Measurements from ENCODE around the gene NTM.

The NTM gene

GRCh38 chr11:132206993-132207392, 836.6 kb downstream of the NTM start:
- Histone ChIP-seq H3K79me2 (peaks cover 6% of the 10 kb centered on the region), H3K27ac (no peak overlapping the region), H3K36me3 (ENCODE audit: control insufficient read depth, insufficient read depth, low read length) (no peaks in the 10 kb centered on the region), H3K4me3 (ENCODE audit: low read depth, low read length) (no peak overlapping the region), H3K9ac (no peak overlapping the region), H3K4me1 (no peaks in the 10 kb centered on the region), H3K27me3 (ENCODE audit: control insufficient read depth, insufficient read depth, low read length) (no peaks in the 10 kb centered on the region), H2AFZ (no peak overlapping the region), H3K4me2 (ENCODE audit: low read length) (no peak overlapping the region), H3K9me3 (ENCODE audit: control insufficient read depth, low read length) (no peaks in the 10 kb centered on the region)
- TF ChIP-seq CTCF (IDR thresholded peaks at IDR 0.05) = no peak

DNA sequence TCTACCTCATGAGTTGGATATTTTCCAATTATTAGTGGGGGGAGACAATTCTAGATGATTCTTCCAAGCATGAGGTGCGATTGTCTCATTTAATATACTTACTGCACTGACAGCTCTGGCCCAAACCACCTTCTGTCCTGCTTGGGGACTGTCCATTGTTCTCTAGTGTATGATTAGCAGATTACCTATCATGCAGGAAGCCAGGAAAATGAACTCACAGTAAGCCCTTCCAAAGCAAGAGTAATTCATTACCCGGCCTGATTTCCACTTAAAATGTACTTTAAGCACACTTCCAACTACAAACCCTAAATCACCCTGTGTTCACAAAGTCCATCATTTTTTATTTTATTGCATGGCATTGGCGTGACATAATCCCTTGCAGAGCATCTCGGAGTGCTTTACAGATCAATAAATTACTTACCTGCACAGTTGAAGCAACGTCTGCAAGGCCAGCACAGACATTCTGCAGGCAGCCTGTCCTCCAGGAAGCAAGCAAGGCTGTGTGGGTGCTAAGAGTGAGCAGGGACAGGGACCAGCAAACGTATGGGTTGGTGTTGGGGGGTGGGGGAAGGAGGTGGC, 838.2 kb downstream of the NTM start:
- H2AFZ ChIP-seq = no peak overlapping the region
- H3K4me3 ChIP-seq (ENCODE audit: low read depth, low read length) = no peak overlapping the region
- H3K27ac ChIP-seq = no peak overlapping the region
- H3K79me2 ChIP-seq = peaks cover 6% of the 10 kb centered on the region
- no peak overlapping the region for H3K4me2 ChIP-seq (ENCODE audit: low read length)
- no peaks in the 10 kb centered on the region for H3K9me3 ChIP-seq (ENCODE audit: control insufficient read depth, low read length)
- TF ChIP-seq CTCF (IDR thresholded peaks at IDR 0.05) = no peak
- no peaks in the 10 kb centered on the region for H3K27me3 ChIP-seq (ENCODE audit: control insufficient read depth, insufficient read depth, low read length)
- H3K36me3 ChIP-seq (ENCODE audit: control insufficient read depth, insufficient read depth, low read length) = no peaks in the 10 kb centered on the region
- H3K9ac ChIP-seq = no peak overlapping the region
- no peaks in the 10 kb centered on the region for H3K4me1 ChIP-seq

- H3K9me3 ChIP-seq (ENCODE audit: control insufficient read depth, low read length) = no peaks in the 10 kb centered on the region
- no peak overlapping the region for H3K4me3 ChIP-seq (ENCODE audit: low read depth, low read length)
- H3K9ac ChIP-seq = no peak overlapping the region
- no peak for TF ChIP-seq CTCF (IDR thresholded peaks at IDR 0.05)
- H3K27ac ChIP-seq = no peak overlapping the region
- H3K79me2 ChIP-seq = peaks cover 4% of the 10 kb centered on the region
- no peaks in the 10 kb centered on the region for H3K36me3 ChIP-seq (ENCODE audit: control insufficient read depth, insufficient read depth, low read length)
- H3K4me1 ChIP-seq = no peaks in the 10 kb centered on the region
- no peaks in the 10 kb centered on the region for H3K27me3 ChIP-seq (ENCODE audit: control insufficient read depth, insufficient read depth, low read length)
- no peak overlapping the region for H2AFZ ChIP-seq
- no peak overlapping the region for H3K4me2 ChIP-seq (ENCODE audit: low read length)
Observed at GRCh38 chr11:132211479-132211878, 841.1 kb downstream of the NTM start.

GRCh38 chr11:132217856-132218255, 847.4 kb downstream of the NTM start:
- H3K9me3 ChIP-seq (ENCODE audit: control insufficient read depth, low read length) = no peaks in the 10 kb centered on the region
- H3K27ac ChIP-seq = no peak overlapping the region
- no peak overlapping the region for H3K9ac ChIP-seq
- no peaks in the 10 kb centered on the region for H3K79me2 ChIP-seq
- no peak overlapping the region for H3K4me3 ChIP-seq (ENCODE audit: low read depth, low read length)
- TF ChIP-seq CTCF (IDR thresholded peaks at IDR 0.05) = no peak
- H3K27me3 ChIP-seq (ENCODE audit: control insufficient read depth, insufficient read depth, low read length) = no peaks in the 10 kb centered on the region
- no peak overlapping the region for H3K4me2 ChIP-seq (ENCODE audit: low read length)
- no peak overlapping the region for H2AFZ ChIP-seq
- H3K36me3 ChIP-seq (ENCODE audit: control insufficient read depth, insufficient read depth, low read length) = no peaks in the 10 kb centered on the region
- H3K4me1 ChIP-seq = peaks cover 3% of the 10 kb centered on the region

DNA sequence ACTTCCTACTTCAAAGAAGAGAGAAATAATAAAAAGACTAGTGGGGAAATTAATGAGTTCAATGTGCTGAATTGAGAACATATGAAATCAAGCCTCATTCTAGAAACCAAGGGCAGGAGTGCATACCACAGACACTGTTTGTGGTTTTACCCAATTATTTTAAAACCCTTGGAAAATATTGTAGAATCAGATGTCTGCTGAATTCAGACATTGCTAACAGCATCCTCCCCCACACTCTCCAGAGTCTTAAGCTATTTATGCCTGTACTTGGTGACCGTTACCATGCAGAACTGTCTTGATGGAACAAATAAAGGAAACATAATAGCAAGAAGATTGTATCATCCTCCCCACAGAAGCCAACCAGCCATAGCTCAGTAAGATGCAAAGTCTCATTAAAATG, 850.1 kb downstream of the NTM start:
- H3K4me3 ChIP-seq (ENCODE audit: low read depth, low read length) = no peak overlapping the region
- H3K36me3 ChIP-seq (ENCODE audit: control insufficient read depth, insufficient read depth, low read length) = no peaks in the 10 kb centered on the region
- H3K4me1 ChIP-seq = peaks cover 3% of the 10 kb centered on the region
- no peak overlapping the region for H3K4me2 ChIP-seq (ENCODE audit: low read length)
- H3K27ac ChIP-seq = no peak overlapping the region
- TF ChIP-seq CTCF (IDR thresholded peaks at IDR 0.05) = no peak
- no peaks in the 10 kb centered on the region for H3K79me2 ChIP-seq
- no peaks in the 10 kb centered on the region for H3K9me3 ChIP-seq (ENCODE audit: control insufficient read depth, low read length)
- no peaks in the 10 kb centered on the region for H3K27me3 ChIP-seq (ENCODE audit: control insufficient read depth, insufficient read depth, low read length)
- no peak overlapping the region for H2AFZ ChIP-seq
- no peak overlapping the region for H3K9ac ChIP-seq

Data from parathyroid adenoma (tissue), 2 donors.